OCI-LY7 (cell line): ENCODE data around the gene RELCH. TPM values are rescaled to one million over a fixed set of nuclear protein-coding genes. Genes with fewer than 3 reads are reported as not detected.
A peak's percentile ranks its signal among the peaks of the same experiment; 100 is the strongest.

Experiments used
- BruUV-seq: library from RNA; stranded (reverse); fragments of 400-500 nt; replicated peaks from 2 replicates; lab custom pipeline; 2021; lab: Mats Ljungman, UMichigan
- CTCF ChIA-PET: fragments of 300-600 bp; sonication (Branson Sonifier 250); formaldehyde crosslinking; loops from one replicate; lab custom pipeline; 2022; ENCODE audit warnings: antibody characterized with exemption; ENCODE audit not compliant: unreplicated experiment; lab: Charles Lee
- POLR2A ChIA-PET: fragments of 300-600 bp; sonication (Branson Sonifier 250); formaldehyde crosslinking; loops from one replicate; lab custom pipeline; 2022; ENCODE audit warnings: antibody characterized with exemption; lab: Charles Lee
- DNase-seq: peaks from one replicate; pipeline ENCODE4 v3.0.0-alpha.2; 2015; ENCODE audit warnings: low spot score
- H2AFZ ChIP-seq: fragments of 200-600 bp; sonication (generic), shearing (Covaris generic); 2 replicates; pipeline ENCODE4 v1.6.1; 2014; ENCODE audit warnings: mild to moderate bottlenecking, antibody characterized with exemption, low read length, moderate library complexity
- H3K27ac ChIP-seq: fragments of 200-600 bp; sonication (generic); 2 replicates; pipeline ENCODE4 v1.5.1; 2014; ENCODE audit warnings: mixed run types, low read depth, mild to moderate bottlenecking, moderate library complexity, low read length, inconsistent platforms; ENCODE audit not compliant: poor library complexity, severe bottlenecking
- H3K36me3 ChIP-seq: fragments of 200-600 bp; sonication (generic); 2 replicates; pipeline ENCODE4 v1.6.1; 2014; ENCODE audit warnings: mild to moderate bottlenecking, antibody characterized with exemption, low read length, moderate library complexity, mixed read lengths; ENCODE audit not compliant: insufficient read depth
- H3K4me1 ChIP-seq: fragments of 200-600 bp; sonication (generic); 2 replicates; pipeline ENCODE4 v1.5.1; 2014; ENCODE audit warnings: mild to moderate bottlenecking, low read length; ENCODE audit not compliant: insufficient read depth, poor library complexity, severe bottlenecking
- H3K4me2 ChIP-seq: fragments of 200-600 bp; sonication (generic); 2 replicates; pipeline ENCODE4 v1.6.1; 2014; ENCODE audit warnings: mild to moderate bottlenecking, low read length
- H3K4me3 ChIP-seq: fragments of 200-600 bp; sonication (generic); 2 replicates; pipeline ENCODE4 v1.5.1; 2014; ENCODE audit warnings: mild to moderate bottlenecking, low read depth, low read length; ENCODE audit not compliant: poor library complexity, severe bottlenecking
- H3K79me2 ChIP-seq: fragments of 200-600 bp; sonication (generic); 2 replicates; pipeline ENCODE4 v1.6.1; 2016; ENCODE audit warnings: low read depth, mild to moderate bottlenecking, low read length, moderate library complexity, mixed read lengths; ENCODE audit not compliant: insufficient read depth
- H3K9me2 ChIP-seq: fragments of 200-600 bp; sonication (generic); 2 replicates; pipeline ENCODE4 v1.6.1; 2016; ENCODE audit warnings: mild to moderate bottlenecking, low read length, mixed read lengths; ENCODE audit not compliant: insufficient read depth
- H3K9me3 ChIP-seq: fragments of 200-600 bp; sonication (generic); 2 replicates; pipeline ENCODE4 v1.6.1; 2014; ENCODE audit warnings: mild to moderate bottlenecking, mixed run types, low read length, mixed read lengths
- H4K20me1 ChIP-seq: fragments of 200-600 bp; sonication (generic); 2 replicates; pipeline ENCODE4 v1.6.1; 2014; ENCODE audit warnings: mild to moderate bottlenecking, antibody characterized with exemption, low read length, moderate library complexity, mixed read lengths; ENCODE audit not compliant: insufficient read depth
- CTCF ChIP-seq: fragments of 200-600 bp; sonication (generic); conservative IDR thresholded peaks from 2 replicates; pipeline ENCODE4 v1.5.1; 2014; ENCODE audit warnings: mild to moderate bottlenecking, antibody characterized with exemption, low read length, moderate library complexity, mixed read lengths
- EZH2phosphoT487 ChIP-seq: fragments of 200-600 bp; sonication (generic); IDR thresholded peaks from 2 replicates; pipeline ENCODE4 v1.6.1; 2018; ENCODE audit warnings: low read depth, borderline replicate concordance, mild to moderate bottlenecking, mixed run types, antibody characterized with exemption, low read length, moderate library complexity, mixed read lengths
- intact Hi-C: fragments of 100-400 bp; cut with micrococcal nuclease; formaldehyde crosslinking; loops from one replicate; pipeline ENCODE4 v1.10.0; 2022; ENCODE audit not compliant: unreplicated experiment
- total RNA-seq, 2 experiments: library from RNA; depleted of rRNA in 1 of 2; stranded (reverse); fragments of >200 nt in 1 of 2; shearing (Covaris generic) in 1 of 2; gene quantifications; 2 replicates each; pipeline ENCODE4 v1.2.3, GENCODE V29; 2014 to 2022

Gene RELCH
- total RNA-seq, 2 experiments from 2014 or later, result 21.2 to 23.1 TPM

- Histone ChIP-seq H3K9me2 (no peaks in the 10 kb centered on the region), H3K4me2 (no peak overlapping the region), H3K9me3 (no peaks in the 10 kb centered on the region), H3K36me3 (peaks cover 43% of the 10 kb centered on the region), H3K4me3 (no peak overlapping the region), H4K20me1 (peaks cover 4% of the 10 kb centered on the region; the same call in 1 of the 2 replicates), H3K79me2 (no peaks in the 10 kb centered on the region), H3K4me1 (peaks cover 22% of the 10 kb centered on the region), H2AFZ (no peak overlapping the region), H3K27ac (no peak overlapping the region)
- ChIA-PET POLR2A (interaction anchor here (0.5 kb wide), 1 partner anchor 43 kb away, joined by 3 read pairs; no protein-coding TSS in a partner anchor), CTCF (no interaction called here)
- BruUV-seq, result no TSS peak
- intact Hi-C loops, result no loop called here
- TF ChIP-seq EZH2phosphoT487 (no peak), CTCF (no peak)
- DNase-seq, result no peak
These were observed 98.2 kb downstream of the RELCH start for GRCh38 chr18:62285281-62285680.

- H3K9me3 ChIP-seq, result no peaks in the 10 kb centered on the region
- H2AFZ ChIP-seq, result no peak overlapping the region
- no peaks in the 10 kb centered on the region for H3K79me2 ChIP-seq
- H3K9me2 ChIP-seq, result no peaks in the 10 kb centered on the region
- no TSS peak for BruUV-seq
- peaks cover 22% of the 10 kb centered on the region for H3K4me1 ChIP-seq
- peak; percentile 1 for DNase-seq
- peak overlapping the region; percentile 64 for H3K4me2 ChIP-seq
- intact Hi-C loops, result no loop called here
- peaks cover 39% of the 10 kb centered on the region for H3K36me3 ChIP-seq
- TF ChIP-seq CTCF, result no peak
- TF ChIP-seq EZH2phosphoT487, result no peak
- peak overlapping the region; percentile 58 for H3K27ac ChIP-seq
- peak overlapping the region; percentile 22 for H3K4me3 ChIP-seq
- peaks cover 4% of the 10 kb centered on the region; the same call in 1 of the 2 replicates for H4K20me1 ChIP-seq
- POLR2A ChIA-PET, result no interaction called here
- CTCF ChIA-PET, result no interaction called here
These were observed 101.0 kb downstream of the RELCH start for GRCh38 chr18:62287781-62288664.

- no peaks in the 10 kb centered on the region for H3K9me2 ChIP-seq
- ChIA-PET POLR2A (no interaction called here), CTCF (no interaction called here)
- H3K9me3 ChIP-seq, result no peaks in the 10 kb centered on the region
- no peak overlapping the region for H3K4me3 ChIP-seq
- no TSS peak for BruUV-seq
- no peak overlapping the region for H2AFZ ChIP-seq
- peak overlapping the region; percentile 64 for H3K4me2 ChIP-seq
- DNase-seq, result peak; percentile 41
- peak overlapping the region; percentile 58 for H3K27ac ChIP-seq
- peaks cover 37% of the 10 kb centered on the region for H3K36me3 ChIP-seq
- peaks cover 22% of the 10 kb centered on the region for H3K4me1 ChIP-seq
- H4K20me1 ChIP-seq, result peaks cover 4% of the 10 kb centered on the region; the same call in 1 of the 2 replicates
- H3K79me2 ChIP-seq, result no peaks in the 10 kb centered on the region
- intact Hi-C loops, result no loop called here
- TF ChIP-seq CTCF (no peak), EZH2phosphoT487 (no peak)
These were observed 101.6 kb downstream of the RELCH start for GRCh38 chr18:62288665-62289008.
